GM18517 (cell line): ENCODE measurements around the gene FNIP1.
A peak's percentile ranks its signal among the peaks of the same experiment; 100 is the strongest.
"Not testable (repeated sequence)": the region's sequence is repeated elsewhere in the genome, so short reads cannot be mapped to it uniquely, and the experiment has no call there.

Source experiments
- ATAC-seq: cut with Tn5 transposase; IDR thresholded peaks from one replicate; pipeline ENCODE4 v1.9.1; 2021; ENCODE audit warnings: mild to moderate bottlenecking, moderate library complexity; ENCODE audit not compliant: unreplicated experiment

The FNIP1 gene

GRCh38 chr5:131641494-131641893, 155.3 kb downstream of the FNIP1 start:
- ATAC-seq = no peak

GRCh38 chr5:131640043-131640856, 156.6 kb downstream of the FNIP1 start:
- ATAC-seq = no peak

- ATAC-seq = no peak
Measured at GRCh38 chr5:131639148-131639547, 157.7 kb downstream of the FNIP1 start.

GRCh38 chr5:131637694-131638093, 159.1 kb downstream of the FNIP1 start:
- no peak for ATAC-seq

GRCh38 chr5:131635684-131636572, 160.9 kb downstream of the FNIP1 start:
- ATAC-seq = no peak

GRCh38 chr5:131634996-131635683, 161.7 kb downstream of the FNIP1 start, which contains the start of gene RAPGEF6:
Gene RAPGEF6, minus strand, starts transcription at chr5:131635229. Its CDS starts 199 bp downstream, at chr5:131635030.
- ATAC-seq = peak; percentile 82

DNA sequence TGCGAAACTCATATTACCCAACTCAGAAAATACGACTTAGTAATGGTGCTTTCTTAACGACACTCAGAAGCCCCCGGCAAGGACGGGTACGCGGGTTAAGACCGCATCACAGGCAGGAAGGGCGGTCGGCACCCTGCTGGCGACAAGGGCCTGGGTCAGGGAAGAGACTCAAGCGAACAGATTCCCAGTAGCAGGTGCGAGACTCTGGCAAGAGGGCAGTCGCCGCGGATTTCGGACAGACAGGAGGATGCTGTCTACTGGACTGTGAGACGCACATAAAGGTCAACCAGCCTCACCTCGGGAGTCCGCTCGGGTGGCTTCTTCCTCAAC, 162.2 kb downstream of the FNIP1 start:
- ATAC-seq = peak; percentile 10

GRCh38 chr5:131634238-131634637, 162.6 kb downstream of the FNIP1 start:
- no peak for ATAC-seq

DNA sequence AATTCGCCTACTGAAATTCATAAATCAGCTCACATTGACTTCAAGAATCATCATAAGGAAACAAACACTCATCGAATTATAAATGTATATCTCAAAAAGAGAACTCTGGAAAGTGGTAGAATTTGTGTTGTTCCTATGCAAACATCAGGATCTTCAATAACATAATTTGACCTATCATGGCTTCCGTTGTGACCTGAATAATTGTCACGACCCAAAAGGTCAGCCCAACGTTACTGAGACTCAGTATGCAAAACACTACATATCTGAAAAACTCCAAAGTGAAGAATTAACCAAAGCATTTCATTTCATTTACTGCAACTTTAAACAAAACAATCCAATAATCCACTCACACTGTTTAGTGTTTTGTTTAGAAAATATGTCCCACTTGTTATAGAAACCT, 163.0 kb downstream of the FNIP1 start:
- no peak for ATAC-seq

DNA sequence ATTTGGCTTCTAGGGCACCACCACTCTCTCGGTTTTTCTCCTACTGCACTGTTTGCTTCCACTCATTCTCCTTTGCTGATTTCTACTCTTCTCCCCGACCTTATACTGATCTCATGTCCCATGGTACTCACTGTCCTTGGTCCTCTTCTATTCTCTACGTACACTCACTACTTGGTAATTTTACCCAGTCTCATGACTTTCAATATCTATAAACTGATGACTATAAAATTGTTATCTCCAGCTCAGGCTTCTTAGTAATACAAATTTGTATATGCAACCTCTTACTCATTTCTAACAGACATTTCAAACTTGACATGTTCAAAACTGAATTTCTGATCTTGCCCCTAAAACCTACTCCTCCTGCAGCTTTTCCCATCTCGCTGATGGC, 165.9 kb downstream of the FNIP1 start:
- ATAC-seq = no peak

DNA sequence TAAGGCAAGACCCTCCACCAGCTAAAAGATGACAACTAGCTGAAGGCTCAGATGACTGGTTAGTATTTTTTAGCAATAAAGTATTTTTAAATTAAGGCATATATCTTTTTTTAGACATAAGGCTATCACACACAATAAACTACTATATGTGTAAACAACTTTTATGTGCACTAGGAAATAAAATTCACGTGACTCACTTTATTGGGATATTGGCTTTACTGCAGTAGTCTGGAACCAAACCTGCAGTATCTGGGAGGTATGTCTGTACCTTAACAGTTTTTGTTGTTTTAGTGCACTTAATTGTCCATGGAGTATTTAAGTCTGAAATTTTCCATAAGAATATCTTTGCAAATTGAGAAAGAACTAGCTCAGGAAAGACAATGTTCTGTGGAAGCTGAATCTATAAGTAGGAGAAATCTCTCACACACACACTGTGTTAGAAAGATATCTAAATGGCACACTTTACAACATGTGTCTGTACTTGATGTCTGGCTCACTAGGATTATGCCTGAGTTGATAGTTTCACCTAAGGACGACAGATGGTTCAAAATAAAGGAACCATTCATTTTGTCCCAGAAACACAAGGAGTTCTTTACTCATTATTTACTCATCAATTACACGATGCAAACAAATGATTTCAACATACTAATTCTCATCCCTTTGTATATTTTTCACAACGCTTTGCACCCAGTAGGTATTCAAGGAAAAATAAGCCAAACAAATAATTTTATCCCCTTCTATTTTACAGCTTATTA, 166.4 kb downstream of the FNIP1 start:
- ATAC-seq = no peak

GRCh38 chr5:131628990-131629389, 167.8 kb downstream of the FNIP1 start:
- ATAC-seq = no peak

DNA sequence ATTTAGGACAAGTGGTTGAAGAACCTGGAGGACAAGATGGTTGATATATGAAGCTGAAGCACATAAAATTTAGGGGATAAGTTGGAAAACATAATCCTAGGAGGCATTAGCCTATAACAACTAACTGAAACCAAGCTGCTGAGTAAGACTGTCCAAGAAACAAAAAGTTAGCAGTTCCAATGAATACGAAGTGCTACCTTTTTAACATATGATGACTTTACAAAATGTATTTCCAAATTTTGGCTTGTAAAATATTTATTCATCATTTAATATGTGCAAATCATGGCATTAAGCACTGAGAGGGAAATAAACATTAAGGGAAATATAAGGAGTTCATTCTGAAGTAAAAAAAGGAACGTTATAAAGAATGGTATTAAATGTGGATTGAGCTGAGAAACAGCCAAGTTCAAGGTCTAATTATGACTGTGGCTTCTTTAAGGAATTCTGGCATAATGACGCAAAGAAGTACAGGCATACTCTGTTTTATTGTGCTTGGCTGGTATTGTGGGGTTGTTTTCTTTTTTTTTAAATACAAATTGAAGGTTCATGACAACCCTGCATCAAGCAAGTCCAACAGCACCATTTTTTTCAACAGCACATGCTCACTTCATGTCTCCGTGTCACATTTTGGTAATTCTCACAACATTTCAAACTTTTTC, 169.5 kb downstream of the FNIP1 start:
- no peak for ATAC-seq

DNA sequence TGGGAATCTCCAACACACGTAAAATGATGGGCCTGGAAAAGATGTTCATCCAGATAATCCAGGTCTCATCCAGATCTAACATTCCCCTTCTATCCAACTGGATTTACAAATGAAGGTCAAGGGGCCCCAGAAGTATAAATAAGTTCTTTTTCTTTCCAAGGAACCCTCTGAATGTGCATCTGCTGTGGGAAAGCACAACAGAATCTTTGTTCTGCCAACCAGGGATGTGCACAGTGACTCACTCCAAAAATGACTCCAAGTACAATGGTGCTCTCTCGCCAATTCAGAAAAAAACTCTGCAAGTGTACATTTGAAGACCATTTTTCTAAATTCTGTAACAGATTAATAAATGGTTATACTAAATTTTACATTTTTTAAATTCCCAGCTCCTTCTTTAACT, 174.2 kb downstream of the FNIP1 start:
- no peak for ATAC-seq

DNA sequence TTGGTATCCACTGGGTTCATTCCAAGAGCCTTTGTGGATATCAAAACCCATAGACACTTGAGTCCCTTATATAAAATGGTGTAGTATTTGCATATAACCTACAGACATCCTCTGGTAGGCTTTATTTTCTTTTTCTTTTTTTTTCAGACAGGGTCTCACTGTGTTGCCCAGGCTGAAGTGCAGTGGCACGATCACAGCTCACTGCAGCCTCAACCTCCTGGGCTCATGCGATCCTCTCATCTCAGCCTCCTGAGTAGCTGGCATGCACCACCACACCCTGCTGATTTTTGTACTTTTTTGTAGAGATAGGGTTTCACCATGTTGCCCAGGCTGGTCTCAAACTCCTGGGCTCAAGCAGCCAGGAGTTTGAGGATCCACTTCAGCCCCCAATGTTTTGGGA, 175.7 kb downstream of the FNIP1 start:
- ATAC-seq = not testable (repeated sequence)

DNA sequence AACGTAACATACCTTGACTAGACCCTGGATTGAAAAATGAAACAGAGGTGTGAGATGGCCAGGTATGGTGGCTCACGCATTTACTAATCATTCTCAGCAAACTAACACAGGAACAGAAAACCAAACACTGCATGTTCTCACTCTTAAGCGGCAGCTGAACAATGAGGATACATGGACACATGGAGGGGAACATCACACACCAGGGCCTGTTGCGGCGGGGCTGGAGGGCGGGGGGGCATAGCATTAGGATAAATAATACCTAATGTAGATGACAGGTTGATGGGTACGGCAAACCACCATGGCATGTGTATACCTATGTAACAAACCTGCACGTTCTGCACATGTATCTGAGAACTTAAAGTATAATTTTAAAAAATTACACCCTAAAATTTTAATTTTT, 177.7 kb downstream of the FNIP1 start:
- no peak for ATAC-seq

GRCh38 chr5:131617140-131617822, 179.5 kb downstream of the FNIP1 start:
- no peak for ATAC-seq

DNA sequence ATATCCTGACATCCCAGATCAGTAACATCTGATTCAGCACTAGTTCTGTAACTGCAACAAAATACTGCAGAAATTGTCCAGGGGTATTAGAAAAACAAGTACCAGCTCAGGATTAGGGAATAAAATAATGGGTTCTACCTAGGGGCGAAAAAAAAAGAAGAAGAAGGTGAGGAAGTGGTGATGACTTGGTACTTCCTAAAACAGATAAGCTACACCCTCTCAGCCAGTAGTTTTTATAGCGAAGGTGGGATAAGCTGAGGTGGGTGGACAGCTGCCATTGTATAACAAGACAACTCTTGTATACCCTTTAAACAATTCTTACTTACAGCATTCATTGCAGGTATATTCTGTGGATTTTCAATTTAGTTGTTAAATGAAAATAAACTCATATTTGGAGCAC, 180.9 kb downstream of the FNIP1 start:
- ATAC-seq = no peak

DNA sequence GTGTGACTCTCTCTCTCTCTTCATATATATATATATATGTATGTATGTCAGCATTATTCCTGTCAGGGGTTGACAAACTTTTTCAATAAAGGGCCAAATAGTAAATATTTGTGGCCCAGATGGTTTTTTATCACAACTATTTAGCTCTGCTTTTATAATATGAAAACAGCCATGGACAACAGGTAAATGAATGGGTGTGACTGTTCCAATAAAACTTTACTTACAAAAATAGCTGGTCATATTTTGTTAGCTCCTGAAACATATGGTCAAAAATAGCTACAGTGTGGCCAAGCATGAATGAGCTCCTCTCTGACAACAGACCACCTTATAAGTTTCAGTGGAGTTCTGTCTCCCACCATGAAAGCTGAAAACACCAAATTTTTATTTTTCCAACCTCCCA, 183.4 kb downstream of the FNIP1 start:
- ATAC-seq = no peak

- ATAC-seq = no peak
Measured at GRCh38 chr5:131611064-131611381, 185.8 kb downstream of the FNIP1 start.
